Tibial artery (tissue), 4 donors: ENCODE data around the gene DACH1.

Experiments
- DNase-seq, 2 donors: peaks; one replicate each; pipeline ENCODE4 v3.0.0-alpha.2; 2019
- H3K27ac ChIP-seq, 2 donors: fragments of 200-600 bp; sonication (generic) in 1 of 2; 1 replicate in 1 of 2; 2 replicates in 1 of 2; pipeline ENCODE4 v1.5.1; 2018 to 2019; ENCODE audit warnings: mild to moderate bottlenecking in 1 of 2
- H3K27me3 ChIP-seq, 2 donors: fragments of 200-600 bp; sonication (generic) in 1 of 2; one replicate each; pipeline versions ENCODE4 v1.5.1 to v1.6.0; 2016 to 2019
- H3K36me3 ChIP-seq, 3 donors: fragments of 200-600 bp; sonication (generic) in 2 of 3; one replicate each; pipeline ENCODE4 v1.5.1; 2016 to 2019; ENCODE audit warnings: mild to moderate bottlenecking in 2 of 3
- H3K4me1 ChIP-seq, 4 donors: fragments of 200-600 bp; sonication (generic) in 2 of 4; 1 replicate in 3 of 4; 2 replicates in 1 of 4; pipeline ENCODE4 v1.5.1; 2016 to 2019
- H3K4me3 ChIP-seq, 2 donors: fragments of 200-600 bp; sonication (generic) in 1 of 2; 1 replicate in 1 of 2; 2 replicates in 1 of 2; pipeline ENCODE4 v1.5.1; 2018 to 2019; ENCODE audit warnings: mild to moderate bottlenecking in 2 of 2
- H3K9me3 ChIP-seq, 3 donors: fragments of 200-600 bp; sonication (generic) in 1 of 3; one replicate each; pipeline ENCODE4 v1.5.1; 2016 to 2019
- CTCF ChIP-seq, 2 experiments: fragments of 200-600 bp in 1 of 2; fragments of 450-650 bp in 1 of 2; IDR thresholded peaks; one replicate each; pipeline ENCODE4 v1.5.1; 2017 to 2019; ENCODE audit warnings: antibody characterized with exemption in 2 of 2, mild to moderate bottlenecking in 1 of 2, moderate library complexity in 1 of 2
- intact Hi-C: fragments of 100-400 bp; cut with DNase I; formaldehyde crosslinking; loops from one replicate; pipeline ENCODE4 v1.15.0; 2023; ENCODE audit warnings: low total_unique reads

DACH1 gene

DNA sequence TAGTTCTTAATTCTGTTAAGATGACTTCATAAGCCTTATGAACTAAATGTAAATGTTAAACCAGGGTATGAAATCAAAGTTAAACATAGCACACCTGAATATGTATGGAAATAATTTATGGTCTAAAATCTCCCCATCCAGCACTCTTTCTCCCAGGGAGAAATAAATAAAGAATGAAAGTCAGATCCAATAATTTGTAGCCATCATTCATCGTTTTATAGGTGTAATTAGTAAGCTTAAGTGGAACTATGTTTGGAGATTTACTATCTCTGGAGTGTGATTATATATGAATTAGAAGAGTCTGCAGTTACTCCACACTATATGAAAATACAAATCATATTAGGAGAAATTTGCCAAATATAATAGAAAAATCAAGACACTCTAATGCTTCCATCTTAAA lies 405.1 kb downstream of the DACH1 start:
- intact Hi-C loops, result no loop called here
- no peak for DNase-seq

DNA sequence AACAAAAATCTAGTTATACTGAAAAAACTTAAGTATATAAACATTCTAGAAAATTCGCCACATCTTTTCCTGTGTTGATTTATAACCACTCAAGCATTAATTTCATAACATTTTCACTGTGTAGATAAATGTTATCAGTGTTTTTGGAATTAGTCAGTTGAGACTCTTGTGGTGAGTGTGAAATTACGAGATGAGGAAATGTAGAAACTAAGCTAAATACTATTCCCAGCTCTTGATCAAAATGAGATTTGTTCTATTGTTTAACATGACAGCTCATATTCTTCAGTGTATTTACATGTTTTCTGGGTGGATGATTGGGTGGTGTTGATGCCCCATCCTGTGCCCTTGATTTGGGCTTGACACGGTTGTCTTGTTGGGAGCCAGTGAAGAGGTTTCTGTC lies 406.8 kb downstream of the DACH1 start:
- TF ChIP-seq CTCF (IDR thresholded peaks at IDR 0.05), result no peak
- no peak for DNase-seq

More for the DNA sequence above, 405.1 kb downstream of the DACH1 start:
- no peak overlapping the region for H3K4me3 ChIP-seq
- no peaks in the 10 kb centered on the region for H3K4me1 ChIP-seq
- TF ChIP-seq CTCF (IDR thresholded peaks at IDR 0.05), result no peak
- no peaks in the 10 kb centered on the region for H3K36me3 ChIP-seq
- no peaks in the 10 kb centered on the region for H3K27me3 ChIP-seq
- H3K27ac ChIP-seq, result no peak overlapping the region
- H3K9me3 ChIP-seq, result no peaks in the 10 kb centered on the region

GRCh38 chr13:71459708-71460107 lies 407.3 kb downstream of the DACH1 start:
- DNase-seq, result no peak
- TF ChIP-seq CTCF (IDR thresholded peaks at IDR 0.05), result no peak
- Histone ChIP-seq H3K4me1 (no peaks in the 10 kb centered on the region), H3K4me3 (no peak overlapping the region), H3K27ac (no peak overlapping the region), H3K36me3 (no peaks in the 10 kb centered on the region), H3K9me3 (no peaks in the 10 kb centered on the region), H3K27me3 (no peaks in the 10 kb centered on the region)
- intact Hi-C loops, result no loop called here

More for the DNA sequence above, 406.8 kb downstream of the DACH1 start:
- Histone ChIP-seq H3K27ac (no peak overlapping the region), H3K36me3 (no peaks in the 10 kb centered on the region), H3K9me3 (no peaks in the 10 kb centered on the region), H3K27me3 (no peaks in the 10 kb centered on the region), H3K4me3 (no peak overlapping the region), H3K4me1 (no peaks in the 10 kb centered on the region)
- intact Hi-C loops, result no loop called here

GRCh38 chr13:71457645-71458044 lies 409.4 kb downstream of the DACH1 start:
- Histone ChIP-seq H3K27me3 (no peaks in the 10 kb centered on the region), H3K27ac (no peak overlapping the region), H3K9me3 (no peaks in the 10 kb centered on the region), H3K4me3 (no peak overlapping the region), H3K36me3 (no peaks in the 10 kb centered on the region), H3K4me1 (no peaks in the 10 kb centered on the region)
- no peak for TF ChIP-seq CTCF (IDR thresholded peaks at IDR 0.05)
- intact Hi-C loops, result no loop called here
- no peak for DNase-seq

- Histone ChIP-seq H3K27ac (no peak overlapping the region), H3K36me3 (no peaks in the 10 kb centered on the region), H3K4me3 (no peak overlapping the region), H3K27me3 (no peaks in the 10 kb centered on the region), H3K4me1 (no peaks in the 10 kb centered on the region), H3K9me3 (no peaks in the 10 kb centered on the region)
- no peak for TF ChIP-seq CTCF (IDR thresholded peaks at IDR 0.05)
- intact Hi-C loops, result no loop called here
- no peak for DNase-seq
These were observed 410.9 kb downstream of the DACH1 start for GRCh38 chr13:71456136-71456535.

DNA sequence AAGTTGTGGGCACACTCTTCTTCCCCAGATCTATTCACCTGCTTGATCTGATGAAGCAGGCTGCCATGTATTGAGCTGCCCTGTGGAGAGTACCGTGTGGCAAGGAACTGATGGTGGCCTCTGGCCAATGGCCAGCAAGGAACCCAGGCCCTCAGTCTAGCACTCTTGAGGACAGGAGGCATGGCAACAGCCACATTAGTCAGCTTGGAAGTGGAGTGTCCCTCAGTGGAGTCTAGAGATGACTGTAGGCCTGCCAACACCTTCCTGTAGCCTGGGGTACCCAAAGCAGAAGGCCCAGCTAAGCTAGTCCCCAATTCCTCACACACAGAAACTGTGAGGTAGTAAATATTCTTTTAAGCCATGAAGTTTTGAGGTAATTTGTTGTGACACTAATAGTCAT lies 412.5 kb downstream of the DACH1 start:
- Histone ChIP-seq H3K9me3 (no peaks in the 10 kb centered on the region), H3K27ac (no peak overlapping the region), H3K27me3 (no peaks in the 10 kb centered on the region), H3K4me1 (no peaks in the 10 kb centered on the region), H3K36me3 (no peaks in the 10 kb centered on the region), H3K4me3 (no peak overlapping the region)
- intact Hi-C loops, result no loop called here
- no peak for DNase-seq
- no peak for TF ChIP-seq CTCF (IDR thresholded peaks at IDR 0.05)
